Stimulated activated CD4-positive, alpha-beta T cell treated with anti-CD3 and anti-CD28 coated beads, Interleukin-4, amount 100 ng/mL, for 24 hours (primary cell): ENCODE data around the gene NMUR1.
A peak's percentile ranks its signal among the peaks of the same experiment; 100 is the strongest.

Source experiments
- DNase-seq: peaks from one replicate; pipeline ENCODE4 v3.0.0-alpha.2; 2020

Gene NMUR1

DNA sequence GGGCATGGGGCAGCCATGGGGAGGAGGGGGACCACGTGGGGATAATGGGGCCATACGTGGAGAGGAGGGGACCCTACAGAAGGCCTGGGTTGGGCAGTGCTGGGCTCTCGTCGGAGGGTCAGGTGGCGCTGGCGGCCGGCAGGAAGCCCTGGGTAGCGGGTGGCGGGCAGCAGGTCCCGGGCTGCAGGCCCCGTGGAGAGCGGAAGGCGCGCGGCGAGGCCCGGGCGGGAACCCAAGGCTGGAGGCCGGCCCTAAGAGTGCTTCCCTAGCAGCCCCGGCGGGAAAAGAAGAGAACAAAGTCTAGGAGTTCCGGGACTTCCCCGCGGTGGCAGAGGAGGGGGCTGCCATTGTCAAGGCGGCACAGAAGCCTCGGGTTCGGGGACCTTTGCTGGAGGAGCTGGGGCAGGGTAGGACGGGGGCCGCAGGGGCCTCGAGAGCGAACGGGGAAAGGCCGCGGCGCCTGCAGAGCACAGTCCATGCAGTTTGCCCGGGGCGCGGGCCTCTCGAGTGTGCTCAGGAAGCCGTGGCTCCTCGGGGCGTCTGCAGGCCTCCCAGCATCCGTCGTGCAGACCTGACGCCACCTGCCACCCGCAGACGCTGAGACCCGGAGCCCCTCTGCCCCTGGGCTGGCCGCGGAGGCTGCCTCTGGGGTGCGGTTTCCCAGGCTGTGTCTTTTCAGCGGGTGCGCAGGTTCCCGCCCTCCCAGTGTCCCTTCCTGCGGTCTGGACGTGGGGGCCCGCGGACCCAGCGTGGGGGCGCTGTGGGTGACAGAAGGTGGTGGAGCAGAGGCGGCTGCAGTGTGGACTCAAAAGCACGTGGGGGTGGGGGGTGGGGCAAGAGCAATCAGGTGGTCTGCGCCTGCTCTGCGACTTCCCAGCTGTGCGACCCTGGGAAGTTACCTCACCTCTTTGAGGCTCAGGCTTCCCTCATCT, 46.6 kb downstream of the NMUR1 start:
- DNase-seq, result peak; percentile 33

DNA sequence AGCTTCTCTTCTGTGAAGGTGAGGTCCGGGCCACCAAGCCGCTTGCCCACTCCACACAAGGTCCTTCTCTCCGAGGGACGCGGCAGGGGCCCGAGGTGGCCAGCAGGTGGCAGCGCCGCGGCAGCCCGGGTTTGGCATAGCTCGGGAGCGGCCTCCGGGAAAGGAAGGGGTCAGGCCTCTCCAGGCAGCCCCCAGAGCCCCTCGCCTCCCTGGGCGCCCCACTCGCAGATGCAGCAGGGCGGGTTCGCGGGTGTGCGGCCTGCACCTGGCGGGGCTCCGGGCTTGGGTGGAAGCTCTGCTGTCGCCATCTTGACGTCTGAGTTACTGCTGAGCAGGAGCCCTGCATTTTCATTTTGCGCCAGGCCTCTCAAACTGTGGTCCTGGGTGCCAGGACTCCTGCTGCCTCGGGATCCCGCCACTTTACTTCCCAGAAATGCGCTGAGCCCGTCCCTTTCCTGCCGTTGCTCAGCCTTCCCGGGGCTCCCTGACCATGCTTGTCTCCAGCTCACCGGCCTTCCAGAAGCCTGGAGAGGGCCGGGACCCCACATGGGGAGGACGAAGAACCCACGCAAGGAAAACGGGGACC, 47.3 kb downstream of the NMUR1 start:
- DNase-seq, result peak; percentile 80

DNA sequence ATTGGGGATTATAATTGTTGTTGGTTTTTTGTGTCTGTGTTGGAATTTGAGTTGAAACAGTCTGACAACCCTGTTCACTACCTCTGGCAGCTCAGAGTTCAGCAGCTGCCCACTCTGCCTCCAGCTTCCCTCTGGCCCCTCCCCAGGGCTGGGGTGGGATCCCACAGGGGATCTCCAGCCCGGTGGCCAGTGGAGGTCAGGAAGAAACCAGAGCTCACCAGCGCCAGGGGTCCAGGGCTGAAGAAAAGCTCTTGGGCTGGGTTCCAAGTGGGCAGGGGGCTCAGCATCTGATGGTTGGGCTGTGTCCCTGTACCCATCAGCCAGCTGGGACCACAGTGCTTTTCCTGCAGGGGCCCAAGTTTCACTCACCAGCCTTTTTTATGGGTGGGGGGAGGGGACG, 49.5 kb downstream of the NMUR1 start:
- no peak for DNase-seq

GRCh38 chr2:231479455-231479854, 50.8 kb downstream of the NMUR1 start:
- no peak for DNase-seq

GRCh38 chr2:231476920-231477319, 53.3 kb downstream of the NMUR1 start:
- DNase-seq, result no peak

DNA sequence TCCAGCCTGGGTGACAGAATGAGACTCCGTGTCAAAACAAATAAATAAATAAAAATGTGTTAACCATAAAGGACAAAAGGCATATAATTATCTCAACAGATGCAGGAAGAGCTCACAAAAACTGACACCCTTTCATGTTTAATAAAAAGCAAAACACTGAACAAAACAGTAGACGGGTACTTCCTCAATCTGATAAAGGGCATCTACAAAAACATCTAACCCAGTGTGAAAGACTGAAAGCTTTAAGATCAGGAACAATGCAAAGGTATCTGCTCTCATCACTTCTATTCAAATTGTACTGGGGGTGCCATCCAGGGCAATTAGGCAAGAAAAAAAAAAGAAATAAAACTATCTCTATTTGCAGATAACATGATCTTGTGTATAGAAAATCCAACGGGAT, 54.3 kb downstream of the NMUR1 start:
- DNase-seq, result no peak
